Thyroid gland (tissue), 4 donors: ENCODE results near the gene SELENOF. TPM values are rescaled to one million over a fixed set of nuclear protein-coding genes. Genes with fewer than 3 reads are reported as not detected.
A peak's percentile ranks its signal among the peaks of the same experiment; 100 is the strongest.

ENCODE experiments used
- DNase-seq, 2 donors: peaks; one replicate each; pipeline ENCODE4 v3.0.0-alpha.2; 2019
- H3K27ac ChIP-seq, 3 donors: fragments of 200-600 bp; sonication (generic); 1 replicate in 2 of 3; 2 replicates in 1 of 3; pipeline ENCODE4 v1.5.1; 2016 to 2019; ENCODE audit warnings: mild to moderate bottlenecking in 1 of 3, moderate library complexity in 1 of 3
- H3K27me3 ChIP-seq: fragments of 200-600 bp; sonication (generic); one replicate; pipeline ENCODE4 v1.5.1; 2019
- H3K36me3 ChIP-seq, 2 donors: fragments of 200-600 bp; sonication (generic); one replicate each; pipeline ENCODE4 v1.5.1; 2016 to 2019
- H3K4me1 ChIP-seq, 2 donors: fragments of 200-600 bp; sonication (generic); one replicate each; pipeline ENCODE4 v1.5.1; 2017 to 2019
- H3K4me3 ChIP-seq, 3 donors: fragments of 200-600 bp; sonication (generic); replicated peaks in 1 of 3; 1 replicate in 2 of 3; 2 replicates in 1 of 3; pipeline ENCODE4 v1.5.1; 2016; ENCODE audit warnings: mild to moderate bottlenecking in 1 of 3
- H3K9me3 ChIP-seq: fragments of 200-600 bp; sonication (generic); one replicate; pipeline ENCODE4 v1.5.1; 2017
- POLR2A ChIP-seq, 2 donors: fragments of 450-650 bp; IDR thresholded peaks; one replicate each; pipeline ENCODE4 v1.6.1; 2017; ENCODE audit warnings: antibody characterized with exemption in 2 of 2, mild to moderate bottlenecking in 2 of 2, moderate library complexity in 1 of 2
- WGBS, 2 donors: methylation state at CpG; one replicate each; pipeline ENCODE4 v1.1.5; 2017; 5-methylcytosine and 5-hydroxymethylcytosine counted together
- intact Hi-C: fragments of 100-400 bp; cut with DNase I; formaldehyde crosslinking; loops from one replicate; pipeline ENCODE4 v1.15.1; 2023
- total RNA-seq, 4 donors: library from RNA; depleted of rRNA; stranded (reverse); fragments of >200 nt; gene quantifications; one replicate each; pipeline ENCODE4 v1.2.3, GENCODE V29; 2016
- TF ChIP-seq, protein P1 (sequence below), 6 experiments: fragments of 200-600 bp in 3 of 6; fragments of 450-650 bp in 3 of 6; sonication (generic) in 3 of 6; IDR thresholded peaks; one replicate each; pipeline ENCODE4 v1.5.1; 2016 to 2019; ENCODE audit warnings: antibody characterized with exemption in 6 of 6, mild to moderate bottlenecking in 2 of 6, inconsistent platforms in 1 of 6, moderate library complexity in 1 of 6

The SELENOF gene
- total RNA-seq, 4 donors from 2014 or later: 232 to 299 (median 288) TPM

DNA sequence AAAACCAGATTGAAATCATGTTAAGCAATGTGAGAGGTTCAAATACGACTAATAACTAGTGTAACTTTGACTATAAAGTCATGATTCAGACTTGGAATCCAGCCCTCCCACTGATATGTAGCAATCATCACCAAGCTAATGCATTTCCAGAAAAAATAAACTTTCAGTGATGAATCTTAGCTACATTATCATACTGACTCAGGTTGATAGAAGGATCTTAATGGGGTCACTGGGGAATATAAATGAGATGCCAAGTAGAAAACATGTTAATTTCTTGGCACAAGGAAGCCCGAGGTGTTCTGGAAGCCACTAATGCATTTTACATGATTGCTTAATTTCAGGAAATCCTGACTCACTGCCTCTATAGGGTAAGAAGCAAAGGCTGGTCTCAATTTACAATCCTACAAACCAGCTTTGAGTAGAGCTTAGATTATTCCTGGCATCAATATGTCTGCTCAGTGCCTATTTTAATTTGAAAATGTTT lies 67.7 kb downstream of the SELENOF start:
- no peaks in the 10 kb centered on the region for H3K9me3 ChIP-seq
- TF ChIP-seq, protein P1, sequence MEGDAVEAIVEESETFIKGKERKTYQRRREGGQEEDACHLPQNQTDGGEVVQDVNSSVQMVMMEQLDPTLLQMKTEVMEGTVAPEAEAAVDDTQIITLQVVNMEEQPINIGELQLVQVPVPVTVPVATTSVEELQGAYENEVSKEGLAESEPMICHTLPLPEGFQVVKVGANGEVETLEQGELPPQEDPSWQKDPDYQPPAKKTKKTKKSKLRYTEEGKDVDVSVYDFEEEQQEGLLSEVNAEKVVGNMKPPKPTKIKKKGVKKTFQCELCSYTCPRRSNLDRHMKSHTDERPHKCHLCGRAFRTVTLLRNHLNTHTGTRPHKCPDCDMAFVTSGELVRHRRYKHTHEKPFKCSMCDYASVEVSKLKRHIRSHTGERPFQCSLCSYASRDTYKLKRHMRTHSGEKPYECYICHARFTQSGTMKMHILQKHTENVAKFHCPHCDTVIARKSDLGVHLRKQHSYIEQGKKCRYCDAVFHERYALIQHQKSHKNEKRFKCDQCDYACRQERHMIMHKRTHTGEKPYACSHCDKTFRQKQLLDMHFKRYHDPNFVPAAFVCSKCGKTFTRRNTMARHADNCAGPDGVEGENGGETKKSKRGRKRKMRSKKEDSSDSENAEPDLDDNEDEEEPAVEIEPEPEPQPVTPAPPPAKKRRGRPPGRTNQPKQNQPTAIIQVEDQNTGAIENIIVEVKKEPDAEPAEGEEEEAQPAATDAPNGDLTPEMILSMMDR (IDR thresholded peaks at IDR 0.05): no peak
- no peak for TF ChIP-seq POLR2A (IDR thresholded peaks at IDR 0.05)
- intact Hi-C loops: no loop called here
- 45 to 71% methylated on average over 2 of the region's 2 CpGs for WGBS, 2 donors
- no peak overlapping the region for H3K4me3 ChIP-seq
- no peak overlapping the region for H3K27ac ChIP-seq
- H3K27me3 ChIP-seq: no peaks in the 10 kb centered on the region
- H3K4me1 ChIP-seq: no peaks in the 10 kb centered on the region
- H3K36me3 ChIP-seq: no peaks in the 10 kb centered on the region
- DNase-seq: no peak

- no peak for DNase-seq
- TF ChIP-seq POLR2A (IDR thresholded peaks at IDR 0.05): no peak
- TF ChIP-seq, protein P1 (IDR thresholded peaks at IDR 0.05): no peak
- Histone ChIP-seq H3K27me3 (no peaks in the 10 kb centered on the region), H3K27ac (no peak overlapping the region), H3K4me1 (no peaks in the 10 kb centered on the region), H3K36me3 (no peaks in the 10 kb centered on the region), H3K4me3 (no peak overlapping the region), H3K9me3 (no peaks in the 10 kb centered on the region)
- 87 to 92% methylated on average over 3 of the region's 3 CpGs for WGBS, 2 donors
- intact Hi-C loops: no loop called here
Measured at GRCh38 chr1:86845514-86845913, 68.4 kb downstream of the SELENOF start.

- intact Hi-C loops: no loop called here
- Histone ChIP-seq H3K36me3 (no peaks in the 10 kb centered on the region), H3K27ac (no peak overlapping the region), H3K4me3 (no peak overlapping the region), H3K27me3 (no peaks in the 10 kb centered on the region), H3K4me1 (no peaks in the 10 kb centered on the region), H3K9me3 (no peaks in the 10 kb centered on the region)
- TF ChIP-seq, protein P1 (IDR thresholded peaks at IDR 0.05): no peak
- TF ChIP-seq POLR2A (IDR thresholded peaks at IDR 0.05): no peak
- 72 to 73% methylated on average over 1 of the region's 1 CpG for WGBS, 2 donors
- DNase-seq: no peak
Measured at GRCh38 chr1:86841116-86841515, 72.8 kb downstream of the SELENOF start.

- Histone ChIP-seq H3K4me1 (no peaks in the 10 kb centered on the region), H3K27me3 (no peaks in the 10 kb centered on the region), H3K9me3 (no peaks in the 10 kb centered on the region), H3K27ac (no peak overlapping the region), H3K36me3 (no peaks in the 10 kb centered on the region), H3K4me3 (no peak overlapping the region)
- WGBS, 2 donors: 54 to 56% methylated on average over 17 of the region's 17 CpGs
- intact Hi-C loops: loop anchor here (5.0 kb wide), 2 partner anchors 134 to 254 kb away; no protein-coding TSS in a partner anchor
- DNase-seq: peak; percentile 67 to 76
- TF ChIP-seq, protein P1 (IDR thresholded peaks at IDR 0.05): peak in 5 of 6 experiments; percentile 39 to 70 (median 64)
- no peak for TF ChIP-seq POLR2A (IDR thresholded peaks at IDR 0.05)
Measured at GRCh38 chr1:86833461-86834215, 80.3 kb downstream of the SELENOF start.

- Histone ChIP-seq H3K27me3 (no peaks in the 10 kb centered on the region), H3K9me3 (no peaks in the 10 kb centered on the region), H3K4me1 (no peaks in the 10 kb centered on the region), H3K4me3 (no peak overlapping the region), H3K27ac (no peak overlapping the region), H3K36me3 (no peaks in the 10 kb centered on the region)
- intact Hi-C loops: loop anchor here (5.0 kb wide), 2 partner anchors 135 to 255 kb away; no protein-coding TSS in a partner anchor
- TF ChIP-seq POLR2A (IDR thresholded peaks at IDR 0.05): no peak
- TF ChIP-seq, protein P1 (IDR thresholded peaks at IDR 0.05): no peak
- DNase-seq: no peak
- 85 to 86% methylated on average over 1 of the region's 1 CpG for WGBS, 2 donors
Measured at GRCh38 chr1:86832433-86832832, 81.5 kb downstream of the SELENOF start.
